Mesothelial cell of epicardium (in vitro differentiated cells): Measurements from ENCODE around the gene SH3D19. TPM values are rescaled to one million over a fixed set of nuclear protein-coding genes. Genes with fewer than 3 reads are reported as not detected.

Experiments
- DNase-seq, 2 experiments: peaks; one replicate each; pipeline ENCODE4 v3.0.0; 2021; ENCODE audit warnings: low spot score in 2 of 2; ENCODE audit not compliant: unreplicated experiment in 2 of 2
- H3K27ac Mint-ChIP-seq: 2 replicates; pipeline ENCODE4 v1.8.0; 2021; ENCODE audit warnings: mixed read lengths
- H3K27me3 Mint-ChIP-seq: 2 replicates; pipeline ENCODE4 v1.8.0; 2021; ENCODE audit warnings: low read depth, mixed read lengths
- H3K36me3 Mint-ChIP-seq: 2 replicates; pipeline ENCODE4 v1.8.0; 2021; ENCODE audit warnings: mixed read lengths
- H3K4me1 Mint-ChIP-seq: 2 replicates; pipeline ENCODE4 v1.8.0; 2021; ENCODE audit warnings: mixed read lengths
- H3K4me3 Mint-ChIP-seq: 2 replicates; pipeline ENCODE4 v1.8.0; 2021; ENCODE audit warnings: mild to moderate bottlenecking, moderate library complexity, mixed read lengths
- H3K9me3 Mint-ChIP-seq: 2 replicates; pipeline ENCODE4 v1.8.0; 2021; ENCODE audit warnings: mixed read lengths
- CTCF ChIP-seq: fragments of 200-600 bp; sonication (generic); IDR thresholded peaks from one replicate; pipeline ENCODE4 v1.5.0; 2021; ENCODE audit warnings: antibody characterized with exemption; ENCODE audit not compliant: unreplicated experiment
- total RNA-seq: library from RNA; stranded (reverse); gene quantifications from 3 replicates; pipeline ENCODE4 v1.2.1, GENCODE V29; 2021

The SH3D19 gene
- total RNA-seq, 1 donor from 2014 or later = 39.3 TPM

GRCh38 chr4:151199319-151200190, 125.8 kb downstream of the SH3D19 start:
- H3K4me3 Mint-ChIP-seq = no peak overlapping the region
- no peaks in the 10 kb centered on the region for H3K27me3 Mint-ChIP-seq
- TF ChIP-seq CTCF = no peak
- peak overlapping the region; percentile 47 for H3K27ac Mint-ChIP-seq
- no peaks in the 10 kb centered on the region for H3K36me3 Mint-ChIP-seq
- H3K4me1 Mint-ChIP-seq = peaks cover 49% of the 10 kb centered on the region
- no peak for DNase-seq
- no peaks in the 10 kb centered on the region for H3K9me3 Mint-ChIP-seq

GRCh38 chr4:151198748-151199147, 126.7 kb downstream of the SH3D19 start:
- no peaks in the 10 kb centered on the region for H3K27me3 Mint-ChIP-seq
- no peak for DNase-seq
- TF ChIP-seq CTCF = no peak
- H3K36me3 Mint-ChIP-seq = no peaks in the 10 kb centered on the region
- H3K4me1 Mint-ChIP-seq = peaks cover 43% of the 10 kb centered on the region
- peak overlapping the region; percentile 26 for H3K27ac Mint-ChIP-seq
- no peak overlapping the region for H3K4me3 Mint-ChIP-seq
- no peaks in the 10 kb centered on the region for H3K9me3 Mint-ChIP-seq

- Mint-ChIP-seq H3K4me3 (no peak overlapping the region), H3K9me3 (peaks cover 5% of the 10 kb centered on the region), H3K36me3 (peaks cover 4% of the 10 kb centered on the region), H3K27me3 (no peaks in the 10 kb centered on the region), H3K4me1 (peaks cover 28% of the 10 kb centered on the region), H3K27ac (no peak overlapping the region)
- TF ChIP-seq CTCF = no peak
- no peak for DNase-seq
These were observed 128.2 kb downstream of the SH3D19 start for GRCh38 chr4:151197247-151197646.

- TF ChIP-seq CTCF = no peak
- Mint-ChIP-seq H3K36me3 (peaks cover 14% of the 10 kb centered on the region), H3K27ac (peak overlapping the region; percentile 96), H3K9me3 (peaks cover 13% of the 10 kb centered on the region), H3K4me3 (no peak overlapping the region), H3K4me1 (peaks cover 22% of the 10 kb centered on the region), H3K27me3 (no peaks in the 10 kb centered on the region)
- DNase-seq = no peak
These were observed 129.6 kb downstream of the SH3D19 start for GRCh38 chr4:151195801-151196200.

GRCh38 chr4:151193414-151193813, 132.0 kb downstream of the SH3D19 start:
- no peak overlapping the region for H3K4me3 Mint-ChIP-seq
- peaks cover 28% of the 10 kb centered on the region for H3K36me3 Mint-ChIP-seq
- no peaks in the 10 kb centered on the region for H3K27me3 Mint-ChIP-seq
- TF ChIP-seq CTCF = no peak
- H3K9me3 Mint-ChIP-seq = peaks cover 27% of the 10 kb centered on the region
- DNase-seq = no peak
- no peak overlapping the region for H3K27ac Mint-ChIP-seq
- peaks cover 15% of the 10 kb centered on the region for H3K4me1 Mint-ChIP-seq
